Large intestine (tissue), 3 donors: Measurements from ENCODE around the gene NKAIN2. TPM values are rescaled to one million over a fixed set of nuclear protein-coding genes. Genes with fewer than 3 reads are reported as not detected.

Source experiments
- DNase-seq, 2 donors: peaks; one replicate each; pipeline versions ENCODE4 v3.0.0 to v3.0.0-alpha.2; 2013
- H3K27ac ChIP-seq: one replicate; pipeline ENCODE4 v1.5.1; 2013; ENCODE audit warnings: low read length
- H3K27me3 ChIP-seq: 2 replicates; pipeline ENCODE4 v1.6.1; 2013; ENCODE audit warnings: low read length; ENCODE audit not compliant: control insufficient read depth, insufficient read depth
- H3K36me3 ChIP-seq: 2 replicates; pipeline ENCODE4 v1.6.1; 2013; ENCODE audit warnings: low read length; ENCODE audit not compliant: control insufficient read depth, insufficient read depth
- H3K4me1 ChIP-seq: one replicate; pipeline ENCODE4 v1.6.1; 2013; ENCODE audit warnings: low read length; ENCODE audit not compliant: control insufficient read depth, insufficient read depth
- H3K4me3 ChIP-seq: one replicate; pipeline ENCODE4 v1.5.1; 2013; ENCODE audit warnings: low read length
- H3K9me3 ChIP-seq: one replicate; pipeline ENCODE4 v1.6.1; 2013; ENCODE audit warnings: mild to moderate bottlenecking, low read depth, low read length, moderate library complexity; ENCODE audit not compliant: control insufficient read depth
- WGBS: methylation state at CpG from one replicate; pipeline ENCODE4 v1.1.5; 2013; ENCODE audit warnings: low lambda C conversion rate; ENCODE audit not compliant: insufficient coverage; 5-methylcytosine and 5-hydroxymethylcytosine counted together
- polyA plus RNA-seq: library from polyadenylated mRNA; unstranded; fragments of 120-200 nt; gene quantifications from one replicate; pipeline ENCODE4 v1.2.1, GENCODE V29; 2013

NKAIN2 gene
- polyA plus RNA-seq, 1 donor = 1.3 TPM

- WGBS = no CpG with 5 or more reads among the region's 1 CpG
Observed at GRCh38 chr6:124867121-124867520, 1063.5 kb downstream of the NKAIN2 start.

DNA sequence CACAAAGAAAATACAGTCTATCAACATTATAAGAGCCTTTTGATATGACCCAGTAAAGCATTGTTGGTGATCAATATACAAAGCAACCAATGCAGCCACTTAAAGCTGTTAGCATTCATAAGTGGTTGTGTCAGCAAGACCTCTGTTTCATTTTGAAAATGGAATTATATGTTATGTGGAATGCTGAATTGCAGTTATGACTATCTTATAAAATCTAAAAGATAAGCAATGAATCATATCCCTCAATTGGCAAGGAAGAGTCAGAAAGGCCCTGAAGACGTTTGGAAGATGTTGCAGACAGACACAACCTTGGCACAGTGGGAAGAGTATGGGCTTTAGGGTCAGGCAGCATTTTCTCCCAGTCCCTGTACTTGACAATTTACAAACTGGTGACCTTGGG, 1064.8 kb downstream of the NKAIN2 start:
- no peaks in the 10 kb centered on the region for H3K27me3 ChIP-seq
- H3K4me3 ChIP-seq = no peak overlapping the region
- no peaks in the 10 kb centered on the region for H3K36me3 ChIP-seq
- DNase-seq = no peak
- no peaks in the 10 kb centered on the region for H3K9me3 ChIP-seq
- H3K27ac ChIP-seq = no peak overlapping the region
- H3K4me1 ChIP-seq = no peaks in the 10 kb centered on the region
- WGBS = no CpG with 5 or more reads among the region's 1 CpG

More at GRCh38 chr6:124867121-124867520, 1063.5 kb downstream of the NKAIN2 start:
- Histone ChIP-seq H3K36me3 (no peaks in the 10 kb centered on the region), H3K27me3 (no peaks in the 10 kb centered on the region), H3K9me3 (no peaks in the 10 kb centered on the region), H3K27ac (no peak overlapping the region), H3K4me1 (no peaks in the 10 kb centered on the region), H3K4me3 (no peak overlapping the region)
- no peak for DNase-seq

- H3K4me1 ChIP-seq = no peaks in the 10 kb centered on the region
- H3K27me3 ChIP-seq = no peaks in the 10 kb centered on the region
- H3K9me3 ChIP-seq = no peaks in the 10 kb centered on the region
- no CpG with 5 or more reads among the region's 2 CpGs for WGBS
- no peaks in the 10 kb centered on the region for H3K36me3 ChIP-seq
- H3K27ac ChIP-seq = no peak overlapping the region
- H3K4me3 ChIP-seq = no peak overlapping the region
- no peak for DNase-seq
Observed at GRCh38 chr6:124869416-124869815, 1065.8 kb downstream of the NKAIN2 start.

DNA sequence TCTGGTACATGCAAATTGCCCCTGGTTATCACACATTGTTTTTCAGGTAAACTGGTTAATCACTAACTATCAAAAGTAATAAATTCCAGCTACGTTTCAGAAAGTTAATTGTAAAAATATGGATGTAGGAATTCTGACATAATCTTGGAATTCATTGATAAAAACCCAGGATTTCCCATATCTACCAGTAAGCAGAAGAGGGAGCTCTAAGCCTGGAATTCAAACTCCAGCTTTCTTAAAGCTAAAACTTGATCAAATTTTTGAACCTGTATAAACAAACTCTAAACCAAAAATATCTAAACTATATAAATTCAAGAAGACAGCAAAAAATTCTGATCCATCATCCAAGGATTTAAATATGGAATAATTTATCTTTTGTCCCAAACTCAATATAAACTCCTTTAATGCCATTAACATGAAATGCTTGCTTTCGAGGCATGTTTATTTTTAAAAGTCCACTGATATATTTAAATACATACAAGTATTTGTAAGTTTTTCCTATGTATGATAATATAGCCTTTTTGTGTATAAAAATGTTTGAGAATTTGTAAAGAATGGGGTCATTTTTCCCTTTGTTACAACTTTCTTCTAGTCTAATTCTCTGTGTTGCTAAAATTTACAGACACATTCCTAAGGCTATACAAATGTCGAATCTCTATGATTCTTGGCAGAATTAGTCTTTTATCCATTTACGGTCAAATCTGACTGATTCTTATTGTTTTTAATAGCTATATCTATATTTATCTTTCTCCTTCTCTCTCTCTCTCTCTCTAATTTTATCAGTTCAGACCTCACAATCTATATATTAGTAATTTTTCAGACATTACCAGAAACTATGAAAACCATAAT, 1067.2 kb downstream of the NKAIN2 start:
- Histone ChIP-seq H3K4me1 (no peaks in the 10 kb centered on the region), H3K27me3 (no peaks in the 10 kb centered on the region), H3K9me3 (no peaks in the 10 kb centered on the region), H3K27ac (no peak overlapping the region), H3K4me3 (no peak overlapping the region), H3K36me3 (no peaks in the 10 kb centered on the region)
- no peak for DNase-seq
- 75% methylated on average over 3 of the region's 4 CpGs for WGBS

DNA sequence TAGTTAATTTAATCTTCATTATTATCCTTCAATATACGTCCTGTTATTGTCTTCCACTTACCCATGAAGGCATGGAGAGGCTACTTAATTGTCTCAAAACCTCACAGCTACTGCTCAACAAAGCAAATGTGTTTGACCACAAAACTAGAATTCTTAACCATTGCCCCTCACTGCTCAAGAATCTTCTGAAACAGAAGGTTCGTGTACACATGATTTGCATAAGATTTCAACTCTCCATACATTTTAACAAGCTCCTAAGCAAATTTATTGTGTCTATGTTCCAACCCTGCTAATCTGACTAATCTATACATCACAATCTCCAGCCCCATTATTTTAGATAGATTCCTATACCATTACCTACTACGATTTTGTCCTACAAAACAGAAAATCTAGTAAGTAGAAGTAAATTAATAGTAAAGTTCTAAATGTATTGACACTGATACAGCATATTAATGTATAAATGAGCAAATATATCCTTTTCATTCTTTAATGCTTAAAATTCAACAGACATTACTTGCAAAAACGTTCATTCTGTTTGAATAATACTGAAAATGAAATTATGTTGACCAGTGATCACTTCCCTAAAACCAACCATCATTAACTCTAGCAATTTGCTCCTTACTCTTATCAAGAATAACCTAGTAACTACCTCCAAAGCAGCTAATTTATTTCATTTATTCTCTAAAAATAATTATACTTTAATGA, 1068.8 kb downstream of the NKAIN2 start:
- WGBS = 76% methylated on average over 3 of the region's 4 CpGs
- no peak for DNase-seq

DNA sequence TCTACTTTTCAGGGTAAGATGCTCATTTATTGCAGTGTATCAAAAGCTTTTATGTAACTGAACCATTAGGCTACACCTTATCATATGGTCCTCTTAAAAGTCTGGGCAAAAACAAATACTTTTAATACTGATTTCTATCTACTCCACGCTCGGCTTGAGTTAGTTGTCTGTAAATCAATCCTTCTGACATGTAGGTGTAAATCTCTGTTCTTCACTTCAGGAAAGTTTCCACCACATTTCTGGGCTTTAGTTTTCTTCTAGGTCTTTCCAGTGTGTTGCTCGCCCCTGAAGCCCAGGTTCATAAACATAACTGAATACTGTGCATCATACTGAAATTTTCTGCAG, 1069.4 kb downstream of the NKAIN2 start:
- no peak overlapping the region for H3K27ac ChIP-seq
- no peak overlapping the region for H3K4me3 ChIP-seq
- no CpG with 5 or more reads among the region's 3 CpGs for WGBS
- H3K36me3 ChIP-seq = no peaks in the 10 kb centered on the region
- no peak for DNase-seq
- H3K27me3 ChIP-seq = no peaks in the 10 kb centered on the region
- no peaks in the 10 kb centered on the region for H3K9me3 ChIP-seq
- H3K4me1 ChIP-seq = no peaks in the 10 kb centered on the region

More for the DNA sequence above, 1068.8 kb downstream of the NKAIN2 start:
- Histone ChIP-seq H3K36me3 (no peaks in the 10 kb centered on the region), H3K27ac (no peak overlapping the region), H3K9me3 (no peaks in the 10 kb centered on the region), H3K4me3 (no peak overlapping the region), H3K4me1 (no peaks in the 10 kb centered on the region), H3K27me3 (no peaks in the 10 kb centered on the region)

Other genes starting within 250 kb of the NKAIN2 start
- gene TRDN, start 166.9 kb upstream of the NKAIN2 start, polyA plus RNA-seq = 0.09 TPM